Progenitor cell of endocrine pancreas (in vitro differentiated cells): ENCODE results near the gene VEGFB. TPM values are rescaled to one million over a fixed set of nuclear protein-coding genes. Genes with fewer than 3 reads are reported as not detected.
A peak's percentile ranks its signal among the peaks of the same experiment; 100 is the strongest.

Experiments used
- DNase-seq: peaks from one replicate; pipeline ENCODE4 v3.0.0; 2021; ENCODE audit warnings: low spot score; ENCODE audit not compliant: unreplicated experiment
- H3K27ac Mint-ChIP-seq: 2 replicates; pipeline ENCODE4 v1.8.0; 2021; ENCODE audit warnings: mild to moderate bottlenecking, moderate library complexity, mixed read lengths
- H3K27me3 Mint-ChIP-seq: 2 replicates; pipeline ENCODE4 v1.8.0; 2021; ENCODE audit warnings: mixed read lengths
- H3K36me3 Mint-ChIP-seq: 2 replicates; pipeline ENCODE4 v1.8.0; 2022; ENCODE audit warnings: mixed read lengths; ENCODE audit not compliant: insufficient read depth
- H3K4me1 Mint-ChIP-seq: 2 replicates; pipeline ENCODE4 v1.8.0; 2021; ENCODE audit warnings: low read depth, mixed read lengths
- H3K4me3 Mint-ChIP-seq: 2 replicates; pipeline ENCODE4 v1.8.0; 2021; ENCODE audit warnings: low read depth, mild to moderate bottlenecking, moderate library complexity, mixed read lengths
- H3K9me3 Mint-ChIP-seq: 2 replicates; pipeline ENCODE4 v1.8.0; 2021; ENCODE audit warnings: low read depth, mixed read lengths
- CTCF ChIP-seq: fragments of 200-600 bp; sonication (generic); IDR thresholded peaks from one replicate; pipeline ENCODE4 v1.5.0; 2021; ENCODE audit warnings: antibody characterized with exemption, mild to moderate bottlenecking; ENCODE audit not compliant: unreplicated experiment
- total RNA-seq: library from RNA; stranded (reverse); gene quantifications from 2 replicates; pipeline ENCODE4 v1.2.1, GENCODE V29; 2021

Gene VEGFB
- total RNA-seq, 1 donor from 2014 or later, result 68.2 TPM

GRCh38 chr11:64234647-64235379 lies 429 bp downstream of the VEGFB start:
- no peak for DNase-seq
- Mint-ChIP-seq H3K4me1 (peaks cover 21% of the 10 kb centered on the region), H3K9me3 (no peaks in the 10 kb centered on the region), H3K4me3 (peak overlapping the region; percentile 84), H3K36me3 (peaks cover 4% of the 10 kb centered on the region), H3K27ac (no peak overlapping the region), H3K27me3 (no peaks in the 10 kb centered on the region)
- peak; percentile 33 for TF ChIP-seq CTCF

GRCh38 chr11:64235437-64236161 lies 1.2 kb downstream of the VEGFB start:
- no peak for DNase-seq
- H3K27ac Mint-ChIP-seq, result peak overlapping the region; percentile 80
- H3K4me3 Mint-ChIP-seq, result peak overlapping the region; percentile 84
- H3K9me3 Mint-ChIP-seq, result no peaks in the 10 kb centered on the region
- peaks cover 4% of the 10 kb centered on the region for H3K36me3 Mint-ChIP-seq
- no peaks in the 10 kb centered on the region for H3K27me3 Mint-ChIP-seq
- peaks cover 23% of the 10 kb centered on the region for H3K4me1 Mint-ChIP-seq
- TF ChIP-seq CTCF, result no peak

GRCh38 chr11:64237484-64237951 lies 3.1 kb downstream of the VEGFB start:
- TF ChIP-seq CTCF, result no peak

GRCh38 chr11:64238076-64238475 lies 3.7 kb downstream of the VEGFB start:
- Mint-ChIP-seq H3K27me3 (no peaks in the 10 kb centered on the region), H3K4me1 (peaks cover 23% of the 10 kb centered on the region), H3K36me3 (peaks cover 4% of the 10 kb centered on the region), H3K27ac (peak overlapping the region; percentile 90), H3K4me3 (peak overlapping the region; percentile 53), H3K9me3 (no peaks in the 10 kb centered on the region)
- DNase-seq, result no peak
- TF ChIP-seq CTCF, result no peak

More at GRCh38 chr11:64237484-64237951, 3.1 kb downstream of the VEGFB start:
- peaks cover 4% of the 10 kb centered on the region for H3K36me3 Mint-ChIP-seq
- H3K27me3 Mint-ChIP-seq, result no peaks in the 10 kb centered on the region
- no peaks in the 10 kb centered on the region for H3K9me3 Mint-ChIP-seq
- H3K27ac Mint-ChIP-seq, result peak overlapping the region; percentile 90
- peaks cover 23% of the 10 kb centered on the region for H3K4me1 Mint-ChIP-seq
- H3K4me3 Mint-ChIP-seq, result peak overlapping the region; percentile 53
- DNase-seq, result no peak

- no peak for TF ChIP-seq CTCF
- peaks cover 23% of the 10 kb centered on the region for H3K4me1 Mint-ChIP-seq
- H3K27me3 Mint-ChIP-seq, result no peaks in the 10 kb centered on the region
- DNase-seq, result no peak
- peak overlapping the region; percentile 54 for H3K4me3 Mint-ChIP-seq
- H3K27ac Mint-ChIP-seq, result peak overlapping the region; percentile 56
- peaks cover 8% of the 10 kb centered on the region for H3K36me3 Mint-ChIP-seq
- H3K9me3 Mint-ChIP-seq, result no peaks in the 10 kb centered on the region
Measured at GRCh38 chr11:64238999-64239398, 4.6 kb downstream of the VEGFB start.
